Smooth muscle cell (in vitro differentiated cells): ENCODE measurements around the gene KLRF1. TPM values are rescaled to one million over a fixed set of nuclear protein-coding genes. Genes with fewer than 3 reads are reported as not detected.

Source experiments
- DNase-seq: peaks from one replicate; lab custom pipeline; 2025; ENCODE audit not compliant: unreplicated experiment; lab: John Stamatoyannopoulos, UW
- H2AFZ ChIP-seq: fragments of 200-600 bp; sonication (generic); 2 replicates; pipeline ENCODE4 v1.6.0; 2016; ENCODE audit warnings: antibody characterized with exemption, low read depth, mild to moderate bottlenecking
- H3F3A ChIP-seq: fragments of 200-600 bp; sonication (generic); 2 replicates; pipeline ENCODE4 v1.6.0; 2017; ENCODE audit warnings: antibody characterized with exemption, low read depth
- H3K27ac ChIP-seq: fragments of 200-600 bp; sonication (generic); 2 replicates; pipeline ENCODE4 v1.5.1; 2016; ENCODE audit warnings: low read depth, mild to moderate bottlenecking
- H3K27me3 ChIP-seq: fragments of 200-600 bp; sonication (generic); 2 replicates; pipeline ENCODE4 v1.6.1; 2016; ENCODE audit warnings: low read depth, mild to moderate bottlenecking
- H3K36me3 ChIP-seq: fragments of 200-600 bp; sonication (generic); 2 replicates; pipeline ENCODE4 v1.5.1; 2016; ENCODE audit warnings: low read depth
- H3K4me1 ChIP-seq: fragments of 200-600 bp; sonication (generic); 2 replicates; pipeline ENCODE4 v1.5.1; 2016; ENCODE audit warnings: low read depth
- H3K4me2 ChIP-seq: fragments of 200-600 bp; sonication (generic); 2 replicates; pipeline ENCODE4 v1.6.0; 2016; ENCODE audit warnings: mild to moderate bottlenecking
- H3K4me3 ChIP-seq: fragments of 200-600 bp; sonication (generic); 2 replicates; pipeline ENCODE4 v1.5.1; 2016; ENCODE audit warnings: mild to moderate bottlenecking
- H3K79me2 ChIP-seq: fragments of 200-600 bp; sonication (generic); 2 replicates; pipeline ENCODE4 v1.6.0; 2016; ENCODE audit warnings: low read depth, mild to moderate bottlenecking
- H3K9ac ChIP-seq: fragments of 200-600 bp; sonication (generic); 2 replicates; pipeline ENCODE4 v1.6.0; 2016; ENCODE audit warnings: low read depth
- H3K9me3 ChIP-seq: fragments of 200-600 bp; sonication (generic); replicated peaks from 2 replicates; pipeline ENCODE4 v1.5.1; 2016; ENCODE audit warnings: low read depth
- H4K20me1 ChIP-seq: fragments of 200-600 bp; sonication (generic); 2 replicates; pipeline ENCODE4 v1.6.0; 2016; ENCODE audit warnings: low read depth
- WGBS: methylation state at CpG from one replicate; pipeline ENCODE4 v1.1.7; 2016; ENCODE audit warnings: low lambda C conversion rate; 5-methylcytosine and 5-hydroxymethylcytosine counted together
- polyA plus RNA-seq: library from polyadenylated mRNA; unstranded; fragments of >200 nt; fragmentation: Nextera tagmentation; extraction: Ambion mirVana; gene quantifications from 2 replicates; pipeline ENCODE4 v1.2.1, GENCODE V29; 2016
- total RNA-seq: library from RNA; depleted of rRNA; stranded (reverse); fragments of >200 nt; gene quantifications from 2 replicates; pipeline ENCODE4 v1.2.3, GENCODE V29; 2014
- TF ChIP-seq, protein P1 (sequence below): fragments of 200-600 bp; sonication (generic); IDR thresholded peaks from 2 replicates; pipeline ENCODE4 v1.5.1; 2017; ENCODE audit warnings: borderline replicate concordance, mild to moderate bottlenecking, antibody characterized with exemption; ENCODE audit not compliant: insufficient read depth, poor library complexity, severe bottlenecking

The KLRF1 gene
- total and polyA plus RNA-seq, 2 experiments from 2014 or later, result not detected

- TF ChIP-seq, protein P1, sequence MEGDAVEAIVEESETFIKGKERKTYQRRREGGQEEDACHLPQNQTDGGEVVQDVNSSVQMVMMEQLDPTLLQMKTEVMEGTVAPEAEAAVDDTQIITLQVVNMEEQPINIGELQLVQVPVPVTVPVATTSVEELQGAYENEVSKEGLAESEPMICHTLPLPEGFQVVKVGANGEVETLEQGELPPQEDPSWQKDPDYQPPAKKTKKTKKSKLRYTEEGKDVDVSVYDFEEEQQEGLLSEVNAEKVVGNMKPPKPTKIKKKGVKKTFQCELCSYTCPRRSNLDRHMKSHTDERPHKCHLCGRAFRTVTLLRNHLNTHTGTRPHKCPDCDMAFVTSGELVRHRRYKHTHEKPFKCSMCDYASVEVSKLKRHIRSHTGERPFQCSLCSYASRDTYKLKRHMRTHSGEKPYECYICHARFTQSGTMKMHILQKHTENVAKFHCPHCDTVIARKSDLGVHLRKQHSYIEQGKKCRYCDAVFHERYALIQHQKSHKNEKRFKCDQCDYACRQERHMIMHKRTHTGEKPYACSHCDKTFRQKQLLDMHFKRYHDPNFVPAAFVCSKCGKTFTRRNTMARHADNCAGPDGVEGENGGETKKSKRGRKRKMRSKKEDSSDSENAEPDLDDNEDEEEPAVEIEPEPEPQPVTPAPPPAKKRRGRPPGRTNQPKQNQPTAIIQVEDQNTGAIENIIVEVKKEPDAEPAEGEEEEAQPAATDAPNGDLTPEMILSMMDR, result no peak
- DNase-seq, result no peak
- Histone ChIP-seq H3K36me3 (no peaks in the 10 kb centered on the region), H3K79me2 (no peaks in the 10 kb centered on the region), H3K4me1 (no peaks in the 10 kb centered on the region), H3K4me3 (no peak overlapping the region), H3K27ac (no peak overlapping the region), H3K9me3 (no peaks in the 10 kb centered on the region), H2AFZ (no peak overlapping the region), H3K9ac (no peak overlapping the region), H3F3A (no peaks in the 10 kb centered on the region), H3K4me2 (no peak overlapping the region), H4K20me1 (no peaks in the 10 kb centered on the region), H3K27me3 (no peaks in the 10 kb centered on the region)
- WGBS, result 88% methylated on average over 2 of the region's 2 CpGs
These were observed 24.6 kb downstream of the KLRF1 start for GRCh38 chr12:9851927-9852326.

DNA sequence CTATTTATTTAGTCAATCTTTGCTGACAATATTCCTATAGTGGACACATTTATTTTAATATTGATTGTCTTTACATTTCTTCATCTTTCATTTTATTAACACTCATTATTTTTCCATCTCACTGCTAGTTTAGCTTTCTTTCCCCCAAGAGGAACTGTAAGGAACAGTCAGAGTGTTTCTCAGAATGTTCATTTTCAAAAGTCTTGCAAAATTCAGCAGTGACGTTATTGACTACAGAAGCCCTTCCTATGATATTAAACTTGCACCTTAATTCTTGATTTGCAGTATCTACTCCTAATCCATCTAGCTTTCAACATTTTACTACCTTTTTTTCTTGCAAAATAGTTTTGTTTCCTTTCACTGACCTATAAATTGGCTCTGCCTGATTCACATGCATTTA is 28.9 kb downstream of the KLRF1 start:
- no peak overlapping the region for H3K4me3 ChIP-seq
- no peak overlapping the region for H2AFZ ChIP-seq
- 79% methylated on average over 1 of the region's 1 CpG for WGBS
- H3K27ac ChIP-seq, result no peak overlapping the region
- H3K4me2 ChIP-seq, result no peak overlapping the region
- H3K4me1 ChIP-seq, result no peaks in the 10 kb centered on the region
- DNase-seq, result no peak
- H3K9ac ChIP-seq, result no peak overlapping the region
- H3K9me3 ChIP-seq, result no peaks in the 10 kb centered on the region
- H3K36me3 ChIP-seq, result no peaks in the 10 kb centered on the region
- no peaks in the 10 kb centered on the region for H3K27me3 ChIP-seq
- no peaks in the 10 kb centered on the region for H4K20me1 ChIP-seq
- H3F3A ChIP-seq, result no peaks in the 10 kb centered on the region
- H3K79me2 ChIP-seq, result no peaks in the 10 kb centered on the region
- TF ChIP-seq, protein P1, result no peak

DNA sequence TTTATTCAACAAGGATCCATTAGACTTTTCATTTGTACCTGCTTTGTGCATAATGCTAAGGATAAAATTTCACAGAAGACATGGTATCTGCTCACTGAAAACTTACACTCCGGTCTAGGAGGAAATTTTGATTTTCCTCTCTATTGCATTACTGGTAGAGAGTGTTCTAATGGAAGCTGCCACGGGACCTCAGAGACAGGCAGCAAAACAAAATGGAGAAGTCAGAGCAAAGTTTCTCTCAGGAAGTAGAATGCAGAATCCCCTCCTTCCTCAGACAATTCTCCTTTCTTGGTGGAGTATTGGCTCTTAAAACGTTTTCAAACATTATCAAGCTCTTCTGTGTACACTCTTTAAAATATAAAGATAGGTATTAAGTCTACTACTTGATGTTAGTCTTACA is 29.6 kb downstream of the KLRF1 start:
- Histone ChIP-seq H3K79me2 (no peaks in the 10 kb centered on the region), H3K27ac (no peak overlapping the region), H2AFZ (no peak overlapping the region), H3K4me1 (no peaks in the 10 kb centered on the region), H3F3A (no peaks in the 10 kb centered on the region), H4K20me1 (no peaks in the 10 kb centered on the region), H3K27me3 (no peaks in the 10 kb centered on the region), H3K36me3 (no peaks in the 10 kb centered on the region), H3K9ac (no peak overlapping the region), H3K4me3 (no peak overlapping the region), H3K9me3 (no peaks in the 10 kb centered on the region), H3K4me2 (no peak overlapping the region)
- TF ChIP-seq, protein P1, result no peak
- no peak for DNase-seq
- 77% methylated on average over 3 of the region's 3 CpGs for WGBS

- DNase-seq, result no peak
- no peak overlapping the region for H3K9ac ChIP-seq
- H3K4me2 ChIP-seq, result no peak overlapping the region
- no peak overlapping the region for H3K4me3 ChIP-seq
- H3K36me3 ChIP-seq, result no peaks in the 10 kb centered on the region
- TF ChIP-seq, protein P1, result no peak
- H3K4me1 ChIP-seq, result no peaks in the 10 kb centered on the region
- H3K79me2 ChIP-seq, result no peaks in the 10 kb centered on the region
- no peak overlapping the region for H2AFZ ChIP-seq
- no peaks in the 10 kb centered on the region for H3K27me3 ChIP-seq
- H4K20me1 ChIP-seq, result no peaks in the 10 kb centered on the region
- H3K9me3 ChIP-seq, result no peaks in the 10 kb centered on the region
- no peak overlapping the region for H3K27ac ChIP-seq
- no peaks in the 10 kb centered on the region for H3F3A ChIP-seq
These were observed 30.9 kb downstream of the KLRF1 start for GRCh38 chr12:9858135-9858534.
